H9 (cell line): ENCODE data around the gene IL24. TPM values are rescaled to one million over a fixed set of nuclear protein-coding genes. Genes with fewer than 3 reads are reported as not detected.

ENCODE experiments used
- DNase-seq: peaks from one replicate; pipeline ENCODE4 v3.0.0-alpha.2; 2017
- H2AFZ ChIP-seq: one replicate; pipeline ENCODE4 v1.6.1; 2013; ENCODE audit warnings: mild to moderate bottlenecking, low read length, control low read depth, moderate library complexity
- H2AK5ac ChIP-seq: 2 replicates; pipeline ENCODE4 v1.6.1; 2013; ENCODE audit warnings: low read length, control low read depth, mixed read lengths; ENCODE audit not compliant: insufficient read length
- H2BK120ac ChIP-seq: one replicate; pipeline ENCODE4 v1.6.1; 2013; ENCODE audit warnings: low read depth, mild to moderate bottlenecking, low read length, control low read depth, inconsistent platforms; ENCODE audit not compliant: poor library complexity, severe bottlenecking
- H2BK12ac ChIP-seq: 2 replicates; pipeline ENCODE4 v1.6.1; 2013; ENCODE audit warnings: low read length, control low read depth, mixed read lengths, low read depth; ENCODE audit not compliant: insufficient read length
- H2BK15ac ChIP-seq: 2 replicates; pipeline ENCODE4 v1.6.1; 2013; ENCODE audit warnings: low read depth, low read length, control low read depth
- H2BK20ac ChIP-seq: one replicate; pipeline ENCODE4 v1.6.1; 2013; ENCODE audit warnings: low read depth, mild to moderate bottlenecking, low read length, control low read depth, inconsistent platforms; ENCODE audit not compliant: poor library complexity, severe bottlenecking
- H2BK5ac ChIP-seq: 2 replicates; pipeline ENCODE4 v1.6.1; 2013; ENCODE audit warnings: low read length, control low read depth, mixed read lengths; ENCODE audit not compliant: insufficient read length
- H3K14ac ChIP-seq: 2 replicates; pipeline ENCODE4 v1.6.1; 2013; ENCODE audit warnings: low read length, control low read depth; ENCODE audit not compliant: insufficient read depth
- H3K18ac ChIP-seq: 2 replicates; pipeline ENCODE4 v1.6.1; 2013; ENCODE audit warnings: low read depth, mild to moderate bottlenecking, mixed read lengths, low read length, control low read depth; ENCODE audit not compliant: insufficient read length
- H3K23ac ChIP-seq: 2 replicates; pipeline ENCODE4 v1.6.1; 2013; ENCODE audit warnings: low read length, control low read depth, mixed read lengths, low read depth; ENCODE audit not compliant: insufficient read length
- H3K23me2 ChIP-seq: 2 replicates; pipeline ENCODE4 v1.6.1; 2013; ENCODE audit warnings: low read depth, mild to moderate bottlenecking, mixed read lengths, low read length, control low read depth; ENCODE audit not compliant: insufficient read length, poor library complexity, severe bottlenecking
- H3K27ac ChIP-seq: 2 replicates; pipeline ENCODE4 v1.5.1; 2013; ENCODE audit warnings: low read length, control low read depth, mixed read lengths, low read depth; ENCODE audit not compliant: insufficient read length
- H3K27me3 ChIP-seq: 2 replicates; pipeline ENCODE4 v1.6.1; 2013; ENCODE audit warnings: low read length, control low read depth, inconsistent platforms; ENCODE audit not compliant: insufficient read depth
- H3K4ac ChIP-seq: 2 replicates; pipeline ENCODE4 v1.6.1; 2013; ENCODE audit warnings: low read depth, mild to moderate bottlenecking, control low read depth, inconsistent platforms, low read length, moderate library complexity
- H3K4me1 ChIP-seq: 2 replicates; pipeline ENCODE4 v1.6.1; 2013; ENCODE audit warnings: low read length, control low read depth, inconsistent platforms; ENCODE audit not compliant: insufficient read depth
- H3K4me2 ChIP-seq: 2 replicates; pipeline ENCODE4 v1.6.1; 2013; ENCODE audit warnings: low read length, control low read depth, mixed read lengths; ENCODE audit not compliant: insufficient read length, insufficient read depth
- H3K56ac ChIP-seq: 2 replicates; pipeline ENCODE4 v1.6.1; 2013; ENCODE audit warnings: low read depth, mild to moderate bottlenecking, mixed read lengths, low read length, control low read depth; ENCODE audit not compliant: insufficient read length
- H3K79me1 ChIP-seq: 2 replicates; pipeline ENCODE4 v1.6.1; 2013; ENCODE audit warnings: low read depth, mild to moderate bottlenecking, moderate library complexity, low read length, control low read depth, inconsistent platforms; ENCODE audit not compliant: insufficient read depth, poor library complexity, severe bottlenecking
- H3K79me2 ChIP-seq: 2 replicates; pipeline ENCODE4 v1.6.1; 2013; ENCODE audit warnings: low read length, control low read depth, inconsistent platforms; ENCODE audit not compliant: insufficient read depth
- H3K9ac ChIP-seq: 2 replicates; pipeline ENCODE4 v1.6.1; 2013; ENCODE audit warnings: low read length, control low read depth, mixed read lengths; ENCODE audit not compliant: insufficient read length; ENCODE audit errors: extremely low read depth
- H3K9me3 ChIP-seq: one replicate; pipeline ENCODE4 v1.6.1; 2013; ENCODE audit warnings: low read depth, low read length, inconsistent platforms; ENCODE audit not compliant: control insufficient read depth
- H3T11ph ChIP-seq: one replicate; pipeline ENCODE4 v1.6.1; 2013; ENCODE audit warnings: mild to moderate bottlenecking, low read length, control low read depth, inconsistent platforms
- H4K20me1 ChIP-seq: one replicate; pipeline ENCODE4 v1.6.1; 2013; ENCODE audit not compliant: control insufficient read depth, insufficient read length, insufficient read depth
- H4K5ac ChIP-seq: 2 replicates; pipeline ENCODE4 v1.6.1; 2013; ENCODE audit warnings: low read depth, mild to moderate bottlenecking, mixed read lengths, low read length, control low read depth; ENCODE audit not compliant: insufficient read length
- H4K8ac ChIP-seq: replicated peaks from 2 replicates; pipeline ENCODE4 v1.6.1; 2013; ENCODE audit warnings: low read length, control low read depth, mixed read lengths, low read depth; ENCODE audit not compliant: insufficient read length
- H4K91ac ChIP-seq: 2 replicates; pipeline ENCODE4 v1.6.1; 2013; ENCODE audit warnings: low read depth, mild to moderate bottlenecking, moderate library complexity, mixed read lengths, low read length, control low read depth; ENCODE audit not compliant: insufficient read length
- H3K27ac Mint-ChIP-seq, 3 experiments: 2 replicates in 2 of 3; 3 replicates in 1 of 3; pipeline ENCODE4 v1.8.0; 2020 to 2021; ENCODE audit warnings: mixed read lengths in 3 of 3, mild to moderate bottlenecking in 1 of 3, moderate library complexity in 1 of 3
- H3K27me3 Mint-ChIP-seq: 2 replicates; pipeline ENCODE4 v1.8.0; 2021; ENCODE audit warnings: low read depth, mild to moderate bottlenecking, moderate library complexity, mixed read lengths
- H3K36me3 Mint-ChIP-seq, 3 experiments: 2 replicates in 2 of 3; 3 replicates in 1 of 3; pipeline ENCODE4 v1.8.0; 2020 to 2021; ENCODE audit warnings: low read depth in 3 of 3, mixed read lengths in 3 of 3; ENCODE audit not compliant: insufficient read depth in 1 of 3
- H3K4me1 Mint-ChIP-seq, 2 experiments: 2 replicates each; pipeline ENCODE4 v1.8.0; 2020; ENCODE audit warnings: mixed read lengths in 2 of 2
- H3K4me3 Mint-ChIP-seq, 2 experiments: 2 replicates in 1 of 2; 3 replicates in 1 of 2; pipeline ENCODE4 v1.8.0; 2020 to 2021; ENCODE audit warnings: mild to moderate bottlenecking in 2 of 2, mixed read lengths in 2 of 2, moderate library complexity in 1 of 2
- H3K9me3 Mint-ChIP-seq, 2 experiments: 2 replicates in 1 of 2; 3 replicates in 1 of 2; pipeline ENCODE4 v1.8.0; 2020; ENCODE audit warnings: mild to moderate bottlenecking in 2 of 2, mixed read lengths in 2 of 2, moderate library complexity in 1 of 2
- WGBS: extraction: QIAGEN DNeasy Blood & Tissue Kit; methylation state at CpG from one replicate; pipeline ENCODE4 v1.1.7; 2013; ENCODE audit warnings: missing lambda C conversion rate, low lambda C conversion rate, mixed read lengths; ENCODE audit not compliant: insufficient read length; ENCODE audit errors: extremely low coverage; 5-methylcytosine and 5-hydroxymethylcytosine counted together
- total RNA-seq: library from RNA; stranded (reverse); gene quantifications from 2 replicates; pipeline ENCODE4 v1.2.1, GENCODE V29; 2021
- TF ChIP-seq, protein P1 (sequence below): fragments of 200-600 bp; sonication (generic); conservative IDR thresholded peaks from 3 replicates; pipeline ENCODE4 v1.8.0; 2021; ENCODE audit warnings: antibody characterized with exemption, mild to moderate bottlenecking

The IL24 gene
- total RNA-seq, 1 experiment from 2014 or later: not detected

DNA sequence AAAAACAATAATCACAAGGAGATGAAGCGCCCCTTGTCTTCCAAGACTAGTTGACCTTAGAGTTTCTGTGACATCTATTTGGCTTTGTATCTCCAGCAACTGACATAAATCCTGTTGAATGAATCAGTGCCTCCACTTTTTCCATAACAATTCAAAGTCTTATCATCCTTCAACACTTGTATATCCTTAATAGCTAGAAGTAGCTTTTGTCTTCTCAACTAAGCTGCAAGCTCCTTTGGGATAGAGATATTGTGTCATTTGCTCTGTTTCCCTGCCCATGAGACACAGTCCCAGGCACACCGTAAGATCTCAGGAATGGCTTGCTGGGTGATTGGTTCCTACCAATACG is 43.3 kb downstream of the IL24 start:
- Mint-ChIP-seq H3K27me3 (peaks cover 21% of the 10 kb centered on the region), H3K36me3 (no peaks in the 10 kb centered on the region), H3K9me3 (no peaks in the 10 kb centered on the region), H3K27ac (no peak overlapping the region), H3K4me1 (peaks cover 5 to 9% of the 10 kb centered on the region in 2 experiments; a peak in 3 of 4 replicates), H3K4me3 (no peak overlapping the region)
- H3K9ac ChIP-seq: no peak overlapping the region
- H4K5ac ChIP-seq: no peak overlapping the region
- H3K18ac ChIP-seq: no peak overlapping the region
- H3K4me2 ChIP-seq: no peak overlapping the region
- no peak overlapping the region for H2BK120ac ChIP-seq
- H3K79me2 ChIP-seq: no peaks in the 10 kb centered on the region
- H4K20me1 ChIP-seq: no peaks in the 10 kb centered on the region
- no peak overlapping the region for H2BK12ac ChIP-seq
- no peaks in the 10 kb centered on the region for H3K23me2 ChIP-seq
- no peaks in the 10 kb centered on the region for H3K27me3 ChIP-seq
- no peak overlapping the region for H4K91ac ChIP-seq
- DNase-seq: no peak
- no peaks in the 10 kb centered on the region for H3K79me1 ChIP-seq
- H2AFZ ChIP-seq: no peak overlapping the region
- H3K9me3 ChIP-seq: no peaks in the 10 kb centered on the region
- no peak overlapping the region for H3K27ac ChIP-seq
- H3K14ac ChIP-seq: no peak overlapping the region
- no peak overlapping the region for H3T11ph ChIP-seq
- H3K56ac ChIP-seq: no peak overlapping the region
- no peak overlapping the region for H3K4ac ChIP-seq
- no peak overlapping the region for H2BK5ac ChIP-seq
- no peak overlapping the region for H3K23ac ChIP-seq
- no CpG with 5 or more reads among the region's 3 CpGs for WGBS
- no peaks in the 10 kb centered on the region for H3K4me1 ChIP-seq
- H2AK5ac ChIP-seq: no peak overlapping the region
- H4K8ac ChIP-seq: no peak overlapping the region
- no peak overlapping the region for H2BK15ac ChIP-seq
- TF ChIP-seq, protein P1, sequence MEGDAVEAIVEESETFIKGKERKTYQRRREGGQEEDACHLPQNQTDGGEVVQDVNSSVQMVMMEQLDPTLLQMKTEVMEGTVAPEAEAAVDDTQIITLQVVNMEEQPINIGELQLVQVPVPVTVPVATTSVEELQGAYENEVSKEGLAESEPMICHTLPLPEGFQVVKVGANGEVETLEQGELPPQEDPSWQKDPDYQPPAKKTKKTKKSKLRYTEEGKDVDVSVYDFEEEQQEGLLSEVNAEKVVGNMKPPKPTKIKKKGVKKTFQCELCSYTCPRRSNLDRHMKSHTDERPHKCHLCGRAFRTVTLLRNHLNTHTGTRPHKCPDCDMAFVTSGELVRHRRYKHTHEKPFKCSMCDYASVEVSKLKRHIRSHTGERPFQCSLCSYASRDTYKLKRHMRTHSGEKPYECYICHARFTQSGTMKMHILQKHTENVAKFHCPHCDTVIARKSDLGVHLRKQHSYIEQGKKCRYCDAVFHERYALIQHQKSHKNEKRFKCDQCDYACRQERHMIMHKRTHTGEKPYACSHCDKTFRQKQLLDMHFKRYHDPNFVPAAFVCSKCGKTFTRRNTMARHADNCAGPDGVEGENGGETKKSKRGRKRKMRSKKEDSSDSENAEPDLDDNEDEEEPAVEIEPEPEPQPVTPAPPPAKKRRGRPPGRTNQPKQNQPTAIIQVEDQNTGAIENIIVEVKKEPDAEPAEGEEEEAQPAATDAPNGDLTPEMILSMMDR: no peak
- no peak overlapping the region for H2BK20ac ChIP-seq
